HG03045 (cell line): Measurements from ENCODE around the gene ERRFI1.
"Not testable (repeated sequence)": the region's sequence is repeated elsewhere in the genome, so short reads cannot be mapped to it uniquely, and the experiment has no call there.

Experiments used
- ATAC-seq: cut with Tn5 transposase; IDR thresholded peaks from one replicate; pipeline ENCODE4 v1.9.1; 2021; ENCODE audit warnings: mild to moderate bottlenecking, moderate library complexity; ENCODE audit not compliant: unreplicated experiment

Gene ERRFI1

DNA sequence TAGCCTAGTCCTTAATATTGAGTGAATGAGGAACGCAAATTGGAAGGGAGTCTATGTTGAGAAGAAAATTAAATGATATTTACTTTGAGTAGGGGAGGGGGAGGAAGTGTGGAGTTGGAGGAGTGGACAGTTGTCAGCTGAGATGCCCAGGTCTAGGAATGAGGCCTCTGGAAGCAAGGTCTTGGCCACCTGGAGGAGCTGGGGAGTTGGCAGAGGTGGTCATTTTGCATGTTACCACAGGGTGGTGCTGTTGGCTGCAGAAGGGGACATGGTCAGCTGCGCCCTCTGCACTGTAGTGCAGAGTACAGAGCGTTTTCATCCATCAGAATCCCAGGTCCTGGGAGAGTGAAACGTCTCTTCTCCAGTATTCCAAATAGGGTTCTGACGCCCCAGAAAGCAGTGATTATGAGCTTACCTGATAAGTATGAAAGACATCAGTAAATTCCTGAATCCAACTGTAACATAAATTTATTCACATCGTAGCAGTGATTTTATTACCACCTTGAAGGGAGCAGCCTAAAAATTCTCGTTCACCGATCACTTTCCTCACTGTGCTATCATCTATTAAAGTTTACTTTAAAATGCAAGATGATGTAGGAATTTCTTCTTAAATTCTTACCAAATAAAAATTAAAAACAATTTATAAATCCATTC lies 50.8 kb downstream of the ERRFI1 start:
- no peak for ATAC-seq

DNA sequence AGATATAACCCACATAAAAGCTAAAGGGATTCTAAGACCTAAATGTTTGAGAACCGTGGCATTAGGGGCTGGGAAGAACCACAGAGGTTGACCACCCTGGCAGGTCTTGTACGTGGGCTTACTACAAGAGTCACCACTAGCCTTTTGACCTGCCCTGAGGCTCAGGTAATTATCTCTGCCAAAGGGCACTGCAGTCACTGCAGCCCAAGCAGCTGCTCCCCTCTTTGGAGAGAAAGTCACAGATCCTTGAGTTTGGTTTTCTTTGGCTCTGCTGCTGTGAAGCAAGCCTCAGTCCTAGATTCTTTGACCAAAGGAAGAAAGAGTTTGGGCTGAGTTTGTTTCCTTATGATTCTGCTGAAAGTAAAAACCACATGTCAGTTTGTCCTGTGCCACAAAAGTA lies 53.0 kb downstream of the ERRFI1 start:
- no peak for ATAC-seq

DNA sequence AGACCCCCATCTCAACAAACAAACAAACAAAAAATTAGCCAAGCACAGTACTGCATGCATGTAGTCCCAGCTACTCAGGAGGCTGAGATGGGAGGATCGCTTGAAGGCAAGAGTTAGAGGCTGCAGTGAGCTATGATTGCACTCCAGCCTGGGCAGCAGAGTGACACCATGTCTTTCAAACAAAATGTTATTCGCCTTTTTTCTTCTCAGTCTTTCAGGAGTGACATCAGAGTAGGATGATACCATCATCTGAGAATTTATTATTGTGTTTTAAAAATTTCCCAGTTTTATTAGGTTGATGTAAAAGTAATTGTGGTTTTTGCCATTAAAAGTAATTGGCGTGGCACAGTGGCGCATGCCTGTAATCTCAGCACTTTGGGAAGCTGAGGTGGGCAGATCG lies 53.8 kb downstream of the ERRFI1 start:
- no peak for ATAC-seq

DNA sequence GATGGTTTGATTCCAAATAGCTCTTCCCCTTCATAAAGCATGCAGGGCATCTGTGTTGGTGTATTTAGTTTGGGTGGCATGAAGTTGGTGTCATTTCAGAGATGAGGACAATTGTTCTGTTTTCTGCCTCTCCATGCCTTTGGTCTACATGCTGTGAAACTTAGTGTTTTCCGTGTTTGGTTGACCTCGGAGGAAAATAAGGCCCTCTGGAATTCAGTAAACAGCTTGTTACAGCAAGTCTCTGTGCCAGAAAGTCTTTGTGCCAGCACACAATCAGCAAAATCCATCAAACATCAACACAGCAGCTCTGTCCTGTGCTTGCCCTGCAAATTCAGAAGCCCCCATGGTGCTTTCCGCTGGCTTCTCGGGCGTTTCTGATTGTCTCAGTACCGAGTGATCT lies 55.1 kb downstream of the ERRFI1 start:
- no peak for ATAC-seq

DNA sequence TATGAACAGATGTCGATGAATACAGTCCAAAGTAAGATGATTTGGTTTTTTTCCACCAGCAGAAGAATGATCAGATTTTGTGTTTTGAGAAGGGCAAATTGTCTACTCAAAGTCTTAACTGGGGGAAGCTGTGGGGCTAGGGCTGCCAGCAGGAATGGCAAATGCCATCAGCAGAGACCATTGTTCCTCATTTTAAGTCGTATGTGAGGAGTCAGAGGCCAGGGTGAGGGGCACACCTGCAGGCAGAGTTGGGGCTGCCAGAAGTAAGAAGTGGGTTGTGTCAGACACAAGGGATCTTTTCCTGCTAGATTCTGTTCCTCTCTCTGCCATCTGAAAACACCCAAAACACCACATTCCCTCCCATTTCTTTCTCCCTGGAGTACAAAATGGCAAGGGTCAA lies 55.9 kb downstream of the ERRFI1 start:
- no peak for ATAC-seq

DNA sequence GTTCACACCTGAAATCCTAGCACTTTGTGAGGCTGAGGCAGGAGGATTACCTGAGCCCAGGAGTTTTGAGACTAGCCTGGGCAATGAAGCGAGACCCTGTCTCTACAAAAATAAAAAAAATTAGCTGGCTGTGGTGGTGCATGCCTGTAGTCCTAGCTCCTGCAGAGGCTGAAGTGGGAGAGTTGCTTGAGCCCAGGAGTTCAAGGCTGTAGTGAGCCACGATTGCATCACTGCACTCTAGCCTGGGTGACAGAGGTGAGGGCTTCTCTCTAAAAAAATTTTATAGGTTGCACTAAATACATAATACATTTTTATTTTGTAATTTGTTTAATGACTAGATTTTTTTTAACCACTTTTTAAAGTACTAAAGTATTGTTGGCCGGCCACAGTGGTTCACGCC lies 58.5 kb downstream of the ERRFI1 start:
- ATAC-seq = no peak

DNA sequence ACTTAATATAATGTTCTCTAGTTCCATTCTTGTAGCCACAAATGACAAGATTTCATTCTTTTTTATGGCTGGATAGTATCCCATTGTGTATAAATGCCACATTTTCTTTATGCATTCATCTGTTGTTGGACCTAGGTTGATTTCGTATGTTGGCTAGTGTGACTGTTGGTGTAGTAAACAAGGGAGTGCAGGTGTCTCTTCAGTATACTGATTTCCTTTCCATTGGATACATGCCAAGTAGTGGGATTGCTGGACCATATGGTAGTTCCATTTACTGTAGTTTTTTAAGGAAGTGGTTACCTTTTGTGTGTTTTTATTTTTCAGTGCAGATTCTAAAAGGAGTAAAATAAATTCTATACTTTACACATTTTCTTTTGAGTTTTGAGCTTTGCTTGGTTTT lies 58.9 kb downstream of the ERRFI1 start:
- no peak for ATAC-seq

DNA sequence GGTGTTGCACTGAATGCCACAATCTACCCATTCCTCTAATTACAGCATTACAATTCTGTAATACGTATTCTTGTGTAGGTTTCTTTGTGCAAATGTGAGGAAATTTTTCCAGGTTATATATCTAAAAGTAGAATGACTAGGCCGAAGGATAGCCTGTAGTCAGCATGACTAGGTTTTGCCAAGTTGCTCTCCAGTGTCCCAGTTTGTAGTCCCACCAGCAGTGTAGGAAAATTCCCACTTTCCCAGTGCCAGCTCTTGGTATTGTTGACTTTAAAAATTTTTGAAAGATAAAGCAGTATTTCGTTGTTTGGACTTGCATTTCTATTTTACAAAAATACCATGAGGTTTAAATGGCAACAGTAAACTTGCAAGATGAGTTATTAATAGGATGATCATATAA lies 61.6 kb downstream of the ERRFI1 start:
- no peak for ATAC-seq

DNA sequence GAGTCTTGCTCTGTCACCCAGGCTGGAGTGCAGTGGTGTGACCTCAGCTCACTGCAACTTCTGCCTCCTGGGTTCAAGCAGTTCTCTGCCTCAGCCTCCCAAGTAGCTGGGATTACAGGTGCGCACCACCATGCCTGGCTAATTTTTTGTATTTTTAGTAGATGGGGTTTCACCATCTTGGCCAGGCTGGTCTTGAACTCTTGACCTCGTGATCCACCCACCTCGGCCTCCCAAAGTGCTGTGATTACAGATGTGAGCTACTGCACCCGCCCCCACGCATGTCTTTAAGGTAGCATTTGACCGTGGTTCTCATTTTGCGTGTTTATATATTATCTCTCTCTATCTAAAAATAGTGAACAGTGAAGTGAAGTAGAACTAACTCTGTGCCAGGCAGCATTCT lies 62.3 kb downstream of the ERRFI1 start:
- not testable (repeated sequence) for ATAC-seq

DNA sequence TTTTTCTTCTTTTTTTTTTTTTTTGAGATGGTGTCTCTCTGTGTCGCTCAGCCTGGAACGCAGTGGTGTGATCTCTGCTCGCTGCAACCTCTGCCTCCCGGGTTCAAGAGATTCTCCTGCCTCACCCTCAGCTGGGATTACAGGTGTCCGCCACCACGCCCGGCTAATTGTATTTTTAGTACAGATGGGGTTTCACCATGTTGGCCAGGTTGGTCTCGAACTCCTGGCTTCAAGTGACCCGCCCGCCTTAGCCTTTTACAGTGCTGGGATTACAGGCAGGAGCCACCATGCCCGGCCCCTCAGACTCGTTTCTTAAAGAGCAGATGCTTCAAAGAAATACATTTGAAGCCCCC lies 62.8 kb downstream of the ERRFI1 start:
- ATAC-seq = not testable (repeated sequence)

DNA sequence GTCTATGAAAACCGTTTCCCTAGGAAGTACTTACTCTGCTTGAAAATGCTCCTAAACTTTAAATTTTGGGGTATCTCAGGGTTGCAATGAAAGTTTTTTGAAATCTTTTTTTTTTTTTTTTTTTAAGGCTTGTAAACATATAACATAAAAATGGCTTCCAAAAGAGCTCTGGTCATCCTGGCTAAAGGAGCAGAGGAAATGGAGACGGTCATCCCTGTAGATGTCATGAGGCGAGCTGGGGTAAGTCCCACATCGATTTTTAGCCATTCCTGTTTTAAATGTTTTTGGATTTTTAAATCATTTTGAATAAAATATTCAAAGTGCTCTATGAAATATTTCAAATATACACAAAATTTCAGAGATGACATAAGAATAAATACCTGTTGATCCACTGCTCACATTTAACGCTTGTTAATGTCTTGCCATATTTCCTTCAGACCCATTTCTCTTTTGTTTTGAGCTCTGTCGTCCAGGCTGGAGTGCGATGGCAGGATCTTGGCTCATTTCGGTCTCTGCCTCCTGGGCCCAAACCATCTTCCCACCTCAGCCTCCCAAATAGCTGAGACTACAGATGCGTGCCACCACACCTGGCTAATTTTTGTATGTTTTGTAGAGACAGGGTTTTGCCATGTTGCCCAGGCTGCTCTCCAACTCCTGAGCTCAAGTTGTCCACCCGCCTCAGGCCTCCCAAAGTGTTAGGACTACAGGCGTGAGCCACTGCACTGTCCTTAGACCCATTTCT lies 63.3 kb downstream of the ERRFI1 start:
- no peak for ATAC-seq

DNA sequence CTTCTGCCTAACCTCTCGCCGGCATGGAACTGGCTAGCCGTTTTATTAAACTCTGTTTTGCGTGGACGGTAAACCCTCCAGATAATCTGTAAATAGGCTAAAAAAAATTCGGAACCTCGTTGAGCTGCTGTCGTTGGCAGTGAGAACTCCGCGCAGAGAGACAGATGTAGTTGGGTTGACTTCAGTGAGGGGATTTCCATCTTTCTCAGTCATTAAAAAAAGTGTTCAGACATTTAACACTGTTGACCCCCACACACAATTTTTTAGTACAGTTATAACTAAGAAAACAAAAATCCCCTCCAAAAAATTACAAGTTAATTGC lies 64.1 kb downstream of the ERRFI1 start:
- ATAC-seq = peak; percentile 12
